BLaER1 treated with 17β-estradiol and CSF1 and Interleukin-3, amounts not matched to agents 10 nM and 100 nM (cell line): ENCODE measurements around the gene SEL1L.

Source experiments
- H3K27ac ChIP-seq, 11 experiments: shearing (Covaris generic); formaldehyde crosslinking; 2 replicates each; pipeline ENCODE4 v1.8.1; 2022
- H3K27me3 ChIP-seq, 11 experiments: shearing (Covaris generic); formaldehyde crosslinking; 2 replicates each; pipeline ENCODE4 v1.8.1; 2022
- H3K36me3 ChIP-seq, 11 experiments: shearing (Covaris generic); formaldehyde crosslinking; 2 replicates each; pipeline ENCODE4 v1.8.1; 2022
- H3K4me1 ChIP-seq, 10 experiments: shearing (Covaris generic); formaldehyde crosslinking; 2 replicates each; pipeline ENCODE4 v1.8.1; 2022
- H3K4me2 ChIP-seq, 11 experiments: shearing (Covaris generic); formaldehyde crosslinking; 2 replicates each; pipeline ENCODE4 v1.8.1; 2022
- H3K4me3 ChIP-seq, 10 experiments: shearing (Covaris generic); formaldehyde crosslinking; 2 replicates each; pipeline ENCODE4 v1.8.1; 2022
- H3K9ac ChIP-seq, 11 experiments: shearing (Covaris generic); formaldehyde crosslinking; 2 replicates each; pipeline ENCODE4 v1.8.1; 2022
- H3K9me3 ChIP-seq, 11 experiments: shearing (Covaris generic); formaldehyde crosslinking; replicated peaks in 1 of 11; 2 replicates each; pipeline ENCODE4 v1.8.1; 2022
- H4K20me1 ChIP-seq, 11 experiments: shearing (Covaris generic); formaldehyde crosslinking; 2 replicates each; pipeline ENCODE4 v1.8.1; 2022
- Cebpa-rat ChIP-seq, 11 experiments: shearing (Covaris generic); IDR thresholded peaks; 2 replicates each; pipeline ENCODE4 v1.8.1; 2022

SEL1L gene

DNA sequence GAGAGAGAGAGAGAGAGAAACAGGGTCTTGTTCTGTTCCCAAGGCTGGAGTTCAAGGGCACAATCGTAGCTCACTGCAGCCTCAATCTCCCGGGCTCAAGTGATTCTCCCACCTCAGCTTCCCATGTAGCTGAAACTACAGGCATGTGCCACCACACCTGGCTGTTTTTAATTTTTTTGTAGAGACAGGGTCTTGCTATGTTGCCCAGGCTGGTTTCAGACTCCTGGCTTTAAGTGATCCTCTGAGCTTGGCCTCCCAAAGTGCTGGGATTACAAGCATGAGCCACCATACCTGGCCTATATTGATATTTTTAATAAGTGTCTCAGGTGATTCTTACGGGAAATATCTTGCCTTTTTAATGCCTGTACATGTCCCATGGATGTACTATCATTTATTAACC lies 82.7 kb downstream of the SEL1L start:
- TF ChIP-seq Cebpa-rat (IDR thresholded peaks at IDR 0.05): no peak
- Histone ChIP-seq H3K27me3 (peaks cover 0 to 63% (median 0%) of the 10 kb centered on the region in 11 experiments; a peak in 6 of 22 replicates), H4K20me1 (no peaks in the 10 kb centered on the region), H3K4me1 (peaks cover 26 to 59% (median 41%) of the 10 kb centered on the region in 10 experiments), H3K4me3 (no peak overlapping the region), H3K4me2 (peak overlapping the region in 6 of 11 experiments; percentile 64 to 83 (median 76); a peak in 8 of 22 replicates), H3K9me3 (peaks cover 0 to 8% (median 0%) of the 10 kb centered on the region in 11 experiments; a peak in 1 of 22 replicates), H3K27ac (no peak overlapping the region), H3K36me3 (no peaks in the 10 kb centered on the region), H3K9ac (no peak overlapping the region)

DNA sequence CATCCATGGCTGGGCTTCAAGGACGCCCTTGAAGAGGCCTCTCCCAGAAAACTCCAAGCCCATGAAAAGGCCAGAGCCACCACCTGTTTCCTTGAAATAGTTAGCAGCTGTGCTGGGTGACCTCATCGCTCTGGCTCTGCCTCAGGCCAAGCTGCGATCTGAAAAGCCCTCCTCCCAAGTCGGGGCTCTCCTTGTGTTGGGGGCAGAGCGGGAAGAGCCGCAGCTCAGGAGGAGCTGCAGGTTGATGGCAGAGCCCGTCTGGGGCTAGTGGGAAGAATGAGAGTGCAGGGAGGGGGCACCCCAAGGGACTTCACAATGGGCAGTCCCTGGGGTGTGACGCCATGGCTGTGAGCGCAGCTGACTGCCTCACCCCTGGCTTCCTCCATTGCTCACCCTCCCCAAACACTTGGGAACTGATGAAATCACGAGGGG lies 83.5 kb downstream of the SEL1L start:
- H3K9me3 ChIP-seq: peaks cover 0 to 13% (median 0%) of the 10 kb centered on the region in 11 experiments; a peak in 4 of 22 replicates
- peak in 2 of 11 experiments; percentile 6 to 38; a peak in 1 of 22 replicates for TF ChIP-seq Cebpa-rat (IDR thresholded peaks at IDR 0.05)
- no peaks in the 10 kb centered on the region for H3K36me3 ChIP-seq
- peak overlapping the region; percentile 43 to 83 (median 75) for H3K4me2 ChIP-seq
- peaks cover 17 to 53% (median 35%) of the 10 kb centered on the region in 10 experiments for H3K4me1 ChIP-seq
- H4K20me1 ChIP-seq: no peaks in the 10 kb centered on the region
- peaks cover 0 to 70% (median 0%) of the 10 kb centered on the region in 11 experiments; a peak in 6 of 22 replicates for H3K27me3 ChIP-seq
- no peak overlapping the region for H3K4me3 ChIP-seq
- H3K27ac ChIP-seq: no peak overlapping the region
- H3K9ac ChIP-seq: peak overlapping the region in 1 of 11 experiments; percentile 6; a peak in 1 of 22 replicates

DNA sequence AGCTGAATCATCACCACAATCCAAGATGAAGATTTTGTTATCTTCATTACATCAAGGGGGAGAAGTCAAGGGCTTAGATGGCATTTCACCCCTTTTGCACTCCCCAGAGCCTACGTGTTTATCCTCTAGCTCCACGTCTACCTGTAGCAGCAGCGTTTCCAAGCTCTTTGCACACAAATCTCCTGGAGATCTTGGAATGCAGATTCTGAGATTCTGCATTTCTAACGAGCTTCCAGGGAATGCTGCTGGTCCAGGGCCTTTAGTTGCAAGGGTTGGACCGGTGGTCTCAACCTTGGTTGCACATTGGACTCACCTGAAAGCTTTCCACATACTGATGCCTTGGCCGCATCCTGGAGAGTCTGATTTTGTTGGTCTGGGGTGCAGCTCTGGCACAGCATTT lies 84.1 kb downstream of the SEL1L start:
- Histone ChIP-seq H3K4me3 (no peak overlapping the region), H3K27me3 (peaks cover 0 to 68% (median 0%) of the 10 kb centered on the region in 11 experiments; a peak in 6 of 22 replicates), H4K20me1 (no peaks in the 10 kb centered on the region), H3K4me1 (peaks cover 13 to 48% (median 30%) of the 10 kb centered on the region in 10 experiments), H3K9ac (no peak overlapping the region), H3K36me3 (no peaks in the 10 kb centered on the region), H3K27ac (no peak overlapping the region), H3K4me2 (peak overlapping the region in 9 of 11 experiments; percentile 64 to 83 (median 76); a peak in 16 of 22 replicates), H3K9me3 (peaks cover 0 to 14% (median 0%) of the 10 kb centered on the region in 11 experiments; a peak in 4 of 22 replicates)
- TF ChIP-seq Cebpa-rat (IDR thresholded peaks at IDR 0.05): no peak

DNA sequence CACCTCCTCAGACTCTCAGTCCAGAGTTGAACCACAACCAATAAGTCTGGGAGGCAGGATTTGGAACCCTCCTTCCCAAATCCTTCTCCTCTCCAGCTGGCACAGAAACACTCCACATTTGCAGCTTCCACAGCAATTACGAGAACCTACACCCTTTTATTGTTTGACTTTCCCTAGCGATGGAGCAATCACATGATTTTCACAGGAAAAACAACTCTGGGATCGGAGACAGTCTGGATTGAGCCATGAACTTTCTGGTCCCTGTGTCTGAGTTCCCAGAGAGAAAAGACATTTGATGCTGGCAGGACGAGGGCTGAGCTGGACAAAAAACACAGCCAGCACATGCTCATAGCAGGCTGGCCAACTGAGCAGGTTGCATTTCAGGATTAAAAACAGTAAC lies 84.5 kb downstream of the SEL1L start:
- no peaks in the 10 kb centered on the region for H3K36me3 ChIP-seq
- H4K20me1 ChIP-seq: no peaks in the 10 kb centered on the region
- peak overlapping the region in 3 of 11 experiments; percentile 75 to 83 (median 82); a peak in 4 of 22 replicates for H3K4me2 ChIP-seq
- H3K4me3 ChIP-seq: no peak overlapping the region
- H3K4me1 ChIP-seq: peaks cover 13 to 43% (median 29%) of the 10 kb centered on the region in 10 experiments
- TF ChIP-seq Cebpa-rat (IDR thresholded peaks at IDR 0.05): no peak
- H3K27ac ChIP-seq: no peak overlapping the region
- peaks cover 0 to 67% (median 0%) of the 10 kb centered on the region in 11 experiments; a peak in 6 of 22 replicates for H3K27me3 ChIP-seq
- peaks cover 0 to 15% (median 0%) of the 10 kb centered on the region in 11 experiments; a peak in 7 of 22 replicates for H3K9me3 ChIP-seq
- no peak overlapping the region for H3K9ac ChIP-seq

DNA sequence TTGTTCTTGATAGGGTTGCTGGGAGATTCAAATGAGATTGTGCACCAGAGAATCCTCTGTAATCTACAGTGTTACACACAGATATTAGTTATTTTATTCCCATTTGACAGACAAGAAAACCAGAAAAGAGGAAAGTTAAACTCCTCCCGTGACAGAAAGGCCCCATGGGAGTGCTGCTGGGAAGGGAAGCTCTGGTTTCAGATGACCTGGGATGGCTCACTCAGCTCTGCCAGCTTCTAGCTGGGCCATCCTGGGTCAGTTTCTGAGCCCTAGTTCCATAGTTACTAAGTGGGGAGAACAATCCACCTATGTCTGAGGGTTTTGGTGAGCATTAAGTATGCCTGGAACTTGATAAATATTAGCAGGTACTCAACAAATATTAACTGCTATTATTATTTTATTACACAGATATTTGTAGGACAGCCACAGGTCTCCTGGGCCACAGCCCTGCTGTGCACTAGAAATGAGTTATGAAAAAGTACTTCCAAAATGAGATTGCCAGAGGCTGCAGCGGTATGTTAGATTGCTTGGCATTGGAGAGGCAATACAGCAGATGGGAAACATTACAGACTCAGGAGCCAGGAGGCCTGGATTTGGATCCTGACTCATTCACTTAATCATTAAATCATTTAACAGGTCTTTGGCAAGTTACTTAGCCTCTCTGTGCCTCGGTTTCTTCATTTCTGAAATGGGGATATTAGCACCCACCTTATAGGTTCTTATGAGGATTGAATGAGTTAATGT lies 86.5 kb downstream of the SEL1L start:
- no peaks in the 10 kb centered on the region for H3K36me3 ChIP-seq
- H3K27ac ChIP-seq: no peak overlapping the region
- no peak overlapping the region for H3K4me2 ChIP-seq
- no peak overlapping the region for H3K4me3 ChIP-seq
- H3K9ac ChIP-seq: no peak overlapping the region
- no peak for TF ChIP-seq Cebpa-rat (IDR thresholded peaks at IDR 0.05)
- H3K9me3 ChIP-seq: peaks cover 0 to 22% (median 11%) of the 10 kb centered on the region in 11 experiments; a peak in 17 of 22 replicates
- H4K20me1 ChIP-seq: no peaks in the 10 kb centered on the region
- H3K27me3 ChIP-seq: peaks cover 0 to 64% (median 0%) of the 10 kb centered on the region in 11 experiments; a peak in 6 of 22 replicates
- peaks cover 6 to 29% (median 20%) of the 10 kb centered on the region in 10 experiments for H3K4me1 ChIP-seq

DNA sequence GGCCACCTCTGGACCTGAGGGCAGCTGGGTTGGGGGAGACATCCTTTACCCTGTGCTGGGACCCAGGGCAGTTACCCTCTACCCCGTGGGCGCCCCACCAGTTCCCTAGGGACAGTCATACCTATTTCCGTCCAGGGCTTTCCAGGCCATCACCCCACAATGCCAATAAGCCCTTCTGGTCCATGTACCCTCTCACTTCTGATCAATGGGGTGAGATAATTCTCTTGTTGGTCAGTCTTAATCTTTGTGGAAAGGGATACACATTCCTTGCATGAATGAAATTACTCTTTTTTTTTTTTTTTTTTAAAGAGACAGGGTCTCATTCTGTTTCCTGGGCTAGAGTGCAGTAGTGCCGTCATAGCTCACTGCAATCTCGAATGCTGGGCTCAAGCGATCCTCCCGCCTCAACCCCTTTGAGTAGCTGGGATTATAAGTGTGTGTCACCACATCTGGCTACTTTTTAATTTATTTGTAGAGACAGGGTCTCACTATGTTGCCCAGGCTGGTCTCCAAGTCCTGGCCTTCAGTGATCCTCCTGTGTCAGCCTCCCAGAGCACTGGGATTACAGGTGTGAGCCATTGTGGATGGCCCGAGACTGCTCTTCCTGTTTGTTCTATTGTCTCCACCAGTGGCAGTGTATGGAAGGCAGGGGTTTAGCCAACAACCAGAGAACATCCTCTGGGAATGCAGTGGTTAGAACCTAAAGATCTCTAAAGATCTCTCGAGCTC lies 87.2 kb downstream of the SEL1L start:
- peaks cover 0 to 68% (median 0%) of the 10 kb centered on the region in 11 experiments; a peak in 6 of 22 replicates for H3K27me3 ChIP-seq
- no peak overlapping the region for H3K9ac ChIP-seq
- no peaks in the 10 kb centered on the region for H4K20me1 ChIP-seq
- no peak overlapping the region for H3K4me3 ChIP-seq
- H3K4me1 ChIP-seq: peaks cover 6 to 24% (median 17%) of the 10 kb centered on the region in 10 experiments
- H3K27ac ChIP-seq: no peak overlapping the region
- no peak overlapping the region for H3K4me2 ChIP-seq
- H3K36me3 ChIP-seq: no peaks in the 10 kb centered on the region
- TF ChIP-seq Cebpa-rat (IDR thresholded peaks at IDR 0.05): no peak
- H3K9me3 ChIP-seq: peaks cover 0 to 22% (median 11%) of the 10 kb centered on the region in 11 experiments; a peak in 17 of 22 replicates

DNA sequence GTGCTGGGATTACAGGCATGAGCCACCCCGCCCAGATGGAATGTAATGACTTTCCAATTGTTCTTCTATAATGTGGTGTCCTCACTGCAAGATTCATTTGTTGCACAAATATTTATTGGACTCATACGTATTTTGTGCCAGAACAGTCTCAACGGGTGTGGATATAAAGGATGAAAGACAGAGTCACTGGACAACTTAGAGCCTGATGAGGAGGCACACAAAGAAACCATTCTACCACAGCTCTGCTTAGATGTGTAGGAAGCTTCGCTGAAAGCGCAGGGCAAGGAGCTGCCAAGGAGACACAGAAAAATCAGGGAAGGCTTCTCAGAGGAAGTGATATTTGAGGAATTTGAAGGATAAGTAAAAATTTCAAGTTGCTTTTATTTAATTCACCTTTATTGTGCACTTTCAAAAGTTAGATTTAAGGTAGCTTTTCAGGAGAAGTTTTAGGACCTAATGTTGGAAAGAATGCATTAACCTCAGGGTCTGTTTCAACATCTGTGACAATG lies 92.0 kb downstream of the SEL1L start:
- Histone ChIP-seq H3K27me3 (peaks cover 19 to 73% (median 24%) of the 10 kb centered on the region in 11 experiments), H3K9ac (no peak overlapping the region), H3K4me1 (peaks cover 0 to under 1% (median 0%) of the 10 kb centered on the region in 10 experiments; a peak in 1 of 20 replicates)

DNA sequence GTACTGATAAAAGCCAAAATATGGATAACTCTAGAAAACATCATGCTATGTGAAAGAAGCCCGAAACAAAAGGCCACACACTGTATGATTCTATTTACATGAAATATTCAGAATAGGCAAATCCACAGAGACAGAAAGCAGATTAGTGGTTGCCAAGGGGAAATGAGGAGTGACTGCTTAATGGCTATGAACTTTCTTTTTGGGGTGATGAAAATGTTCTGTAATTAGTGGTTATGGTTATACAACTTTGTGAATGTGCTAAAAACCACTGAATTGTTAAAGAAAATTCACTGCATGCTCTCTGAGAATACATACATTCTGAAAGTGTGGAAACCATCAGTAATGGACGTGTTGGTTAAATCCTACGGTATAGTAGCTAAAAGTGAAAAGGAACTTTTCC lies 93.6 kb downstream of the SEL1L start:
- H3K9me3 ChIP-seq: peaks cover 17 to 39% (median 34%) of the 10 kb centered on the region in 11 experiments
- H3K9ac ChIP-seq: no peak overlapping the region
- peaks cover 0 to 6% (median 0%) of the 10 kb centered on the region in 11 experiments; a peak in 1 of 22 replicates for H4K20me1 ChIP-seq
- no peak overlapping the region for H3K4me2 ChIP-seq
- peaks cover 0 to 5% (median 0%) of the 10 kb centered on the region in 10 experiments; a peak in 3 of 20 replicates for H3K4me1 ChIP-seq
- peaks cover 35 to 78% (median 40%) of the 10 kb centered on the region in 11 experiments for H3K27me3 ChIP-seq
- no peaks in the 10 kb centered on the region for H3K36me3 ChIP-seq
- H3K27ac ChIP-seq: no peak overlapping the region
- no peak for TF ChIP-seq Cebpa-rat (IDR thresholded peaks at IDR 0.05)
- no peak overlapping the region for H3K4me3 ChIP-seq

More for the DNA sequence above, 92.0 kb downstream of the SEL1L start:
- no peak overlapping the region for H3K27ac ChIP-seq
- TF ChIP-seq Cebpa-rat (IDR thresholded peaks at IDR 0.05): no peak
- H3K9me3 ChIP-seq: peaks cover 6 to 34% (median 19%) of the 10 kb centered on the region in 11 experiments
- H4K20me1 ChIP-seq: no peaks in the 10 kb centered on the region
- H3K4me2 ChIP-seq: no peak overlapping the region
- no peak overlapping the region for H3K4me3 ChIP-seq
- no peaks in the 10 kb centered on the region for H3K36me3 ChIP-seq
